COR-L47 (cell line): ENCODE measurements around the gene MAGEC3.

Experiments used
- DNase-seq: peaks from one replicate; lab custom pipeline; 2025; lab: John Stamatoyannopoulos, UW

MAGEC3 gene

DNA sequence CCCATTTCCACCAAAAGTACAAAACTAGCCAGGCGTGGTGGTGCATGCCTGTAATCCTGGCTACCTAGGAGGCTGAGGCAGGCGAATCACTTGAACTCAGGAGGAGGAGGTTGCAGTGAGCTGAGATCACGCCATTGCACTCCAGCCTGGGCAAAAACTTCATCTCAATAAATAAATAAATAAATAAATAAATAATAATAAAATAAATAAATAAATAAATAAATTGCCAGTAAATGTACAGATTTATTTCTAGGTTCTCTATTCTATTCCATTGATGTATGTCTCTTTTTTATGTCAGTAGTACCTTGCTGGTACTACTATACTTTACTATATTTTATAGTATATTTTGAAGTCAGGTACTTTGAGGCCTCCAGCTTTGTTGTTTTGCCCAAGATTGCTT is 109.2 kb downstream of the MAGEC3 start:
- DNase-seq = no peak
